ENCODE results near the gene VAV1. TPM values are rescaled to one million over a fixed set of nuclear protein-coding genes. Genes with fewer than 3 reads are reported as not detected.

The VAV1 gene
- total and polyA plus RNA-seq, 9 of the 15 experiments (the other 6 are each of a cell fraction or from before 2014, with no cell fraction given) = 0.46 to 20.1 (median 11.1) TPM

DNA sequence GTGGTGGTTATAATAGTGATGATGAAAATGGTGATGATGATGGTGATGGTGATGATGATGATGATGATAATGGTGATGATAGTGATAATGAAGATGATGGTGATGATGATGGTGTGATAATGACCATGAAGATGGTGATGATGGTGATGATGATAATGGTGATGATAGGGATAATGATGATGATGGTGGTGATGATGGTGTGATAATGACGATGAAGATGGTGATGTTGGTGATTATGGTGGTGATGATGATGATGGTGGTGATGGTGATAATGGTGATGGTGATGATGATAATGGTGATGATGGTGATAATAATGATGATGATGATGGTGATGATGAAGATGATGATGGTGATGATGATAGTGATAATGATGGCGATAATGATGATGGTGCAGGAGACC, 116.5 kb downstream of the VAV1 start:
- Histone ChIP-seq H3K4me3 (no peak overlapping the region), H3K27ac (ENCODE audit: extremely low read depth, low read depth, low read length) (no peak overlapping the region), H4K20me1 (replicated peaks; ENCODE audit: control insufficient read depth, insufficient read depth, low read length) (no peaks in the 10 kb centered on the region), H3K9me1 (ENCODE audit: control insufficient read depth, insufficient read depth, low read length) (no peaks in the 10 kb centered on the region), H3K36me3 (ENCODE audit: control insufficient read depth, insufficient read depth, low read length) (no peaks in the 10 kb centered on the region), H3K4me1 (replicated peaks in 1 of 2; ENCODE audit: control insufficient read depth in 2 of 2, insufficient read depth in 2 of 2, low read length in 2 of 2) (peaks cover 0 to 3% of the 10 kb centered on the region in 2 experiments; a peak in 2 of 5 replicates), H3K79me2 (ENCODE audit: control insufficient read depth, insufficient read depth, low read length) (no peaks in the 10 kb centered on the region), H3K4me2 (ENCODE audit: insufficient read depth, low read length) (no peak overlapping the region), H3K9ac (ENCODE audit: insufficient read depth in 1 of 2, low read depth in 2 of 2, low read length in 2 of 2) (no peak overlapping the region), H3K9me3 (replicated peaks; ENCODE audit: control insufficient read depth, insufficient read depth, low read depth, low read length) (no peaks in the 10 kb centered on the region; the same call in 1 of the 2 replicates), H3K27me3 (ENCODE audit: control insufficient read depth in 2 of 2, insufficient read depth in 2 of 2, low read length in 2 of 2) (peaks cover 0 to 5% of the 10 kb centered on the region in 2 experiments; a peak in 2 of 5 replicates), H2AFZ (ENCODE audit: low read depth, low read length) (no peak overlapping the region)
- in situ Hi-C loops (cut with MboI) (no loop called here), intact Hi-C loops (cut with micrococcal nuclease) (no loop called here)
- DNase-seq (ENCODE audit: extremely low read depth in 1 of 4, low spot score in 3 of 4) = no peak
- ATAC-seq = no peak
- no TSS peak for BruUV-seq (replicated peaks)
- CTCF ChIA-PET (ENCODE audit: low intra/inter-chr PET ratio) = no interaction called here
- WGBS (ENCODE audit: insufficient coverage, low coverage, missing lambda C conversion rate) = 6% methylated on average over 2 of the region's 2 CpGs
- POLR2A ChIA-PET = no interaction called here
- FAIRE-seq = no peak
- TF ChIP-seq NR2F6 (CRISPR knock-in tag; IDR thresholded peaks at IDR 0.05) (no peak), SMAD1 (IDR thresholded peaks at IDR 0.05; ENCODE audit: low read depth, low read length, partially characterized antibody) (no peak), U2AF1 (optimal IDR thresholded peaks at IDR 0.05; ENCODE audit: low read depth, low read length) (no peak), OTX1 (CRISPR knock-in tag; IDR thresholded peaks at IDR 0.05) (peak; percentile 51; the same call in 1 of the 2 replicates), BCOR (IDR thresholded peaks at IDR 0.05) (peak; percentile 54; the same call in 1 of the 2 replicates), LARP7 (IDR thresholded peaks at IDR 0.05) (peak; percentile 75; the same call in 1 of the 2 replicates), EP400 (IDR thresholded peaks at IDR 0.05) (no peak), PHB2 (IDR thresholded peaks at IDR 0.05; ENCODE audit: low read depth) (peak; percentile 47; the same call in 1 of the 2 replicates), ZNF77 (CRISPR knock-in tag; IDR thresholded peaks at IDR 0.05) (no peak), RCOR1 (IDR thresholded peaks at IDR 0.05; ENCODE audit: borderline replicate concordance in 1 of 2, low read depth in 2 of 2, low read length in 2 of 2) (no peak), YY1 (IDR thresholded peaks at IDR 0.05; ENCODE audit: borderline replicate concordance in 1 of 3, control insufficient read depth in 1 of 3, extremely low read depth in 1 of 3, insufficient read depth in 3 of 3, insufficient read length in 1 of 3, insufficient replicate concordance in 2 of 3, low read depth in 1 of 3, low read length in 2 of 3) (no peak), ATF1 (CRISPR knock-in tag; IDR thresholded peaks at IDR 0.05) (no peak), ATF1 (tag; IDR thresholded peaks at IDR 0.05) (peak; percentile 40; the same call in 1 of the 2 replicates), YBX1 (IDR thresholded peaks at IDR 0.05) (no peak), CBFB (CRISPR knock-in tag; IDR thresholded peaks at IDR 0.05) (no peak), ESRRA (IDR thresholded peaks at IDR 0.05; ENCODE audit: borderline replicate concordance, low read depth) (no peak), BRD4 (IDR thresholded peaks at IDR 0.05) (no peak), KLF1 (tag; IDR thresholded peaks at IDR 0.05) (no peak), KLF10 (CRISPR knock-in tag; IDR thresholded peaks at IDR 0.05) (no peak), NEUROD1 (IDR thresholded peaks at IDR 0.05; ENCODE audit: borderline replicate concordance, low read depth, low read length, partially characterized antibody) (no peak), ZBTB5 (IDR thresholded peaks at IDR 0.05) (0 out of 2 replicates have a peak, but pooled peaks have one; percentile 12), ASH1L (IDR thresholded peaks at IDR 0.05; ENCODE audit: borderline replicate concordance, low read depth, partially characterized antibody) (peak; percentile 16), NCOA4 (IDR thresholded peaks at IDR 0.05; ENCODE audit: partially characterized antibody) (peak; percentile 53)

Measured in K562 (cell line).